GM10248 (cell line): Measurements from ENCODE around the gene ZNF512B.
"Not testable (repeated sequence)": the region's sequence is repeated elsewhere in the genome, so short reads cannot be mapped to it uniquely, and the experiment has no call there.

ENCODE experiments used
- CTCF ChIA-PET: fragments of 300-600 bp; sonication (Branson Sonifier 250); formaldehyde crosslinking; extraction: SDS; loops from one replicate; lab custom pipeline; 2021; ENCODE audit warnings: antibody characterized with exemption; lab: Yijun Ruan, JAX
- POLR2A ChIA-PET: fragments of 350-650 bp; sonication (Branson Sonifier 250); formaldehyde crosslinking; extraction: SDS; loops from one replicate; lab custom pipeline; 2020; ENCODE audit warnings: antibody characterized with exemption; lab: Yijun Ruan, JAX
- DNase-seq: peaks from one replicate; pipeline ENCODE4 v3.0.0; 2012; ENCODE audit errors: extremely low spot score
- CTCF ChIP-seq: IDR thresholded peaks from 2 replicates; pipeline ENCODE4 v1.5.1; 2012; ENCODE audit warnings: mild to moderate bottlenecking, low read depth; ENCODE audit errors: extremely low read depth, missing control alignments, control extremely low read depth

The ZNF512B gene

GRCh38 chr20:63978319-63979228 is 8.8 kb upstream of the ZNF512B start:
- no peak for TF ChIP-seq CTCF
- peak; percentile 77 for DNase-seq
- CTCF ChIA-PET, result interaction anchor here (0.9 to 7.6 kb wide), 12 partner anchors 10 to 440 kb away, joined by 3 to 116 read pairs (median 11); partner anchors contain the start of gene C20orf204
- POLR2A ChIA-PET, result interaction anchor here (1.0 to 1.1 kb wide), 2 partner anchors 10 kb away, joined by 3 to 5 read pairs; no protein-coding TSS in a partner anchor

GRCh38 chr20:63977739-63978276 is 8.1 kb upstream of the ZNF512B start:
- ChIA-PET CTCF (interaction anchor here (0.9 to 2.0 kb wide), 3 partner anchors 50 to 440 kb away, joined by 3 to 5 read pairs (median 5); partner anchors contain the start of gene PTK6), POLR2A (interaction anchor here (1.0 kb wide), 1 partner anchor 11 kb away, joined by 5 read pairs; no protein-coding TSS in a partner anchor)
- TF ChIP-seq CTCF, result no peak
- DNase-seq, result no peak

GRCh38 chr20:63976980-63977738 is 7.4 kb upstream of the ZNF512B start:
- CTCF ChIA-PET, result interaction anchor here (1.0 to 2.0 kb wide), 2 partner anchors 63 to 440 kb away, joined by 5 read pairs; partner anchors contain the start of gene PTK6
- no peak for DNase-seq
- POLR2A ChIA-PET, result interaction anchor here (1.0 kb wide), 1 partner anchor 11 kb away, joined by 5 read pairs; no protein-coding TSS in a partner anchor
- no peak for TF ChIP-seq CTCF

DNA sequence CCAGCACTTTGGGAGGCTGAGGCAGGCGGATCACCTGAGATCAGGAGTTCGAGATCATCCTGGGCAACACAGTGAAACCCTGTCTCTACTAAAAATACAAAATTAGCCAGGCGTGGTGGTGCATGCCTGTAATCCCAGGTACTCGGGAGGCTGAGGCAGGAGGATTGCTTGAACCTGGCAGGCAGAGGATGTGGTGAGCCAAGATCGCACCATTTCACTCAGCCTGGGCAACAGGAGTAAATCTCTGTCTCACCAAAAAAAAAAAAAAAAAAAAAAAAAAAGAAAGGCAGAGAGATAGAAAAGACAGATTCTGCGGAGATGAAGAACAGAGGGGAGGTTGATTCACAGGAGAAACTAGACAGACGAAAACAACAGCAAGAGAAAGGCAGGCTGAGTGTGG is 6.8 kb upstream of the ZNF512B start:
- DNase-seq, POLR2A ChIA-PET: not testable (repeated sequence)
- CTCF ChIA-PET, result interaction anchor here (1.2 to 4.6 kb wide), 4 partner anchors 14 to 439 kb away, joined by 3 to 33 read pairs (median 4); partner anchors contain the start of gene C20orf204

DNA sequence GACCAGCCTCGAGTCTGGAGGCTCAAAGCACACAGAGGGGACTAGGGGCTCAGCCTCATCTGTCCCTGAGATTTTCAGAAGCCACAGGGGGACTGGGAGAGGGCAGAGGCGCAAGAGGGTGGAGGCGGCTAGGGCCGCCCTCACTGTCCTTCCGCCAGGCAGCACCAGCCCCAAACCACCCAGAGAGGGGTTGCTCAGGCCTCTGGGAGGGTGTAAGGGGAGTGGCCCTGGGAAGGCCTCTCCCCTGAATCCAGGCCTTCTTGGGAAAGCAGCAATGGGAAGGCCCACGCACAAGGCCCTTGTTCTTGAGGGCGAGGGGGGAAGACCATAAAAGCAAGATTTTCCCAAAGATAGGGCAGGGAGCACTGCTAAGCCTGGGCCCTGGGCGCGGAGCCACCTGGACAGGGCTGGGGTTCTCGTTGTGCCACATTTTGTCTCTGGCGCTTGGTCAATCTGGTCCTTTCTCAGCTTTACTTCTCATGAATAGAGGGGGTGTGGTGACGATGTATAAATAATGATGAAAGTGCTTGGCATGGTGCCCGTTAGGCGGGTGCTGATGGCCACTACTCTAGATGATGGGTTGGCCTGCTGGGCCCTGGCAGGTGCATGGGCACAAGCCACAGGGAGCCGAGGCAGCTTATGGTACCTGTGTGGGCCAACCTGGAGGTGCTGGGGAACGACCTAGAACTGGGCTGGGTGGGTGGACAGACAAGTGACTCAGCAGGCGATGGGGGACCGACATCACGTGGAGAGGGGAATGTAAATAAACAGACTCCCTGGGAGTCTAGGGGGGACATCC is 4.9 kb upstream of the ZNF512B start:
- ChIA-PET CTCF (interaction anchor here (0.6 to 4.6 kb wide), 30 partner anchors 8 to 439 kb away, joined by 3 to 33 read pairs (median 4); partner anchors contain the start of gene C20orf204), POLR2A (no interaction called here)
- no peak for DNase-seq
- TF ChIP-seq CTCF, result no peak

DNA sequence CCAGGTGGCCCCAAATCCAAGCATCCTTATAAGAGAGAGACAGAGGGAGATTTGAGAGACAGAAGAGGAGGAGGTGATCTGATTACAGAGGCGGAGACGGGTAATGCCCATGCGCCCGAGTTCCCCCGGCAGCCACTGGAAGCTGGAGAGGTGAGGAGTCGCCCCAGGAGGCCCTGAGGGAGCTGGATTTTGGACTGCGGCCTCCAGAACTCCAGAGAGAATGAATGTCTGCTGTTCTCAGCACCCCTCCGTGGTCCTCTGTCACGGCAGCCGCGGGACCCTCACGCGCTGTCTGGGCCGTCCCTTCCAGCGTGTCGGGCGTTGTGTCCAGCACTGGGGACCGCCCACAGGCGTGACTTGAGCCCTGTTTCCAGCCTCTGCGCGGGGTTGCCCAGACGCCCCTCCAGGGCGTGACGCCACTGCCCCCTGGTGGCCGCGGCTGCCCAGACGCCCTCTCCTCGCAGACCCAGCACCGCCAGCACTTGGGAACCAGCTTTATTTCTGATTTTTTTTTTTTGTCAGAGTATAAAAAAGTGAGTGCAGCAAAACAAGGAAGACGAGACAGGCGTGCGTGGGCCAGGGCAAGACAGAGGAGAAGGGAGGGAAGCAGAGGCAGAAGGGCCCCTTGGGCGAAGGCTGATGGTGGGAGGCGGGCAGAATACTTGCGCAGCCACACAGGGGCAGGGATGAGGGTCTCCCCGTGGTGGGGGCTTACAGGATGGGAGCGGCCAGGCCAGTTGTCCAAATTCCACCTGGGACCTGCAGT is 4.1 kb upstream of the ZNF512B start:
- CTCF ChIA-PET, result interaction anchor here (0.6 to 4.6 kb wide), 31 partner anchors 8 to 438 kb away, joined by 3 to 33 read pairs (median 4); partner anchors contain the start of gene C20orf204
- POLR2A ChIA-PET, result no interaction called here
- peak; percentile 86 for DNase-seq
- TF ChIP-seq CTCF, result peak; percentile 98
